ENCODE measurements around the gene PDE3A.

DNA sequence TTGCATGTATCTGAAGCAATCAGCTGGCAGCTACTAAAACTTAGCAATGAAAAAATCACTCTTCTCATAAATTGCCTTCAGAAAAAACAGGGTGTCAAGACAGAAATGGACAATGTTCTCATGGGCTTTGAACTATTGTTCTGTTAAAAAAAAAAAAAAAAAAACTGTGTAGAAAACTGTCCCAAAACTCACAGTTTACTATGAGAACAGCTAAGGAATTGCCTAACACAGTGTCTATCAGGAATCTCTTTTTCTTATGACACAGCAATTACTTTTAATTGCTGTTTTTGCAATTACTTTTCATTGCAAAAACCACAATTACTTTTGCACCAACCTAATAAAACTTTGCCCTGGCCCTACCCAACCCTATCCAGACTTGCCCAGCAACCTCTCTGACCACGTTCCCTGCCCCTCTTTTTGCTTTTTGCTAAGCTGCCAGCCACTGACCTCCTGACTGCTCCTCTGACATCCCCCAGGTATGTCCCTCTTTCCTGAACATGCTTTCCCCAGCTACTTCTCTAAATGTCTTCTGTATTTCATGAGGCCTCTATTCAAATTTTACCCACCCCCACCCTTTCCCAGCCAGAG, 258.8 kb downstream of the PDE3A start:
- TF ChIP-seq, protein P1, sequence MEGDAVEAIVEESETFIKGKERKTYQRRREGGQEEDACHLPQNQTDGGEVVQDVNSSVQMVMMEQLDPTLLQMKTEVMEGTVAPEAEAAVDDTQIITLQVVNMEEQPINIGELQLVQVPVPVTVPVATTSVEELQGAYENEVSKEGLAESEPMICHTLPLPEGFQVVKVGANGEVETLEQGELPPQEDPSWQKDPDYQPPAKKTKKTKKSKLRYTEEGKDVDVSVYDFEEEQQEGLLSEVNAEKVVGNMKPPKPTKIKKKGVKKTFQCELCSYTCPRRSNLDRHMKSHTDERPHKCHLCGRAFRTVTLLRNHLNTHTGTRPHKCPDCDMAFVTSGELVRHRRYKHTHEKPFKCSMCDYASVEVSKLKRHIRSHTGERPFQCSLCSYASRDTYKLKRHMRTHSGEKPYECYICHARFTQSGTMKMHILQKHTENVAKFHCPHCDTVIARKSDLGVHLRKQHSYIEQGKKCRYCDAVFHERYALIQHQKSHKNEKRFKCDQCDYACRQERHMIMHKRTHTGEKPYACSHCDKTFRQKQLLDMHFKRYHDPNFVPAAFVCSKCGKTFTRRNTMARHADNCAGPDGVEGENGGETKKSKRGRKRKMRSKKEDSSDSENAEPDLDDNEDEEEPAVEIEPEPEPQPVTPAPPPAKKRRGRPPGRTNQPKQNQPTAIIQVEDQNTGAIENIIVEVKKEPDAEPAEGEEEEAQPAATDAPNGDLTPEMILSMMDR (IDR thresholded peaks at IDR 0.05; ENCODE audit: poor library complexity), result no peak
- no peak for TF ChIP-seq EZH2 (IDR thresholded peaks at IDR 0.05; ENCODE audit: borderline replicate concordance)

Measured in hepatocyte (in vitro differentiated cells).